G401 (cell line): ENCODE data around the gene SCGB3A2. TPM values are rescaled to one million over a fixed set of nuclear protein-coding genes. Genes with fewer than 3 reads are reported as not detected.

ENCODE experiments used
- total RNA-seq: library from RNA; depleted of rRNA; stranded (reverse); fragments of >200 nt; shearing (Covaris generic); gene quantifications from 2 replicates; pipeline ENCODE4 v1.2.3, GENCODE V29; 2014; rRNA removed

The SCGB3A2 gene
- total RNA-seq, 1 experiment from 2014 or later = not detected

Other genes starting within 250 kb of the SCGB3A2 start
- not detected in 2 replicates for gene JAKMIP2, start 96.0 kb upstream of the SCGB3A2 start, total RNA-seq
- gene SPINK1, start 47.0 kb upstream of the SCGB3A2 start, total RNA-seq = not detected in 2 replicates
- gene C5orf46, start 27.8 kb downstream of the SCGB3A2 start, total RNA-seq = not detected in 2 replicates
- gene SPINK5, start 185.3 kb downstream of the SCGB3A2 start, total RNA-seq = not detected in 2 replicates